Parathyroid adenoma (tissue), 2 donors: ENCODE data around the gene NDUFB7.

Source experiments
- H2AFZ ChIP-seq: fragments of 300-600 bp; sonication (generic); one replicate; pipeline ENCODE4 v1.7.0; 2017; ENCODE audit warnings: antibody characterized with exemption, mild to moderate bottlenecking
- H3K27ac ChIP-seq: fragments of 300-600 bp; sonication (generic); one replicate; pipeline ENCODE4 v1.7.0; 2017
- H3K27me3 ChIP-seq: fragments of 300-600 bp; sonication (generic); one replicate; pipeline ENCODE4 v1.7.0; 2017; ENCODE audit warnings: low read length; ENCODE audit not compliant: control insufficient read depth, insufficient read depth
- H3K36me3 ChIP-seq: fragments of 300-600 bp; sonication (generic); one replicate; pipeline ENCODE4 v1.7.0; 2017; ENCODE audit warnings: low read length; ENCODE audit not compliant: control insufficient read depth, insufficient read depth
- H3K4me1 ChIP-seq: fragments of 300-600 bp; sonication (generic); one replicate; pipeline ENCODE4 v1.7.0; 2017; ENCODE audit warnings: control low read depth
- H3K4me2 ChIP-seq: fragments of 300-600 bp; sonication (generic); one replicate; pipeline ENCODE4 v1.7.0; 2017; ENCODE audit warnings: low read length
- H3K4me3 ChIP-seq: fragments of 300-600 bp; sonication (generic); one replicate; pipeline ENCODE4 v1.7.0; 2017; ENCODE audit warnings: low read depth, low read length
- H3K79me2 ChIP-seq: fragments of 300-600 bp; sonication (generic); one replicate; pipeline ENCODE4 v1.7.0; 2017; ENCODE audit warnings: control low read depth
- H3K9ac ChIP-seq: fragments of 300-600 bp; sonication (generic); one replicate; pipeline ENCODE4 v1.7.0; 2017; ENCODE audit warnings: mild to moderate bottlenecking
- H3K9me3 ChIP-seq: fragments of 300-600 bp; sonication (generic); one replicate; pipeline ENCODE4 v1.7.0; 2017; ENCODE audit warnings: low read length; ENCODE audit not compliant: control insufficient read depth
- CTCF ChIP-seq: fragments of 300-600 bp; sonication (generic); IDR thresholded peaks from one replicate; pipeline ENCODE4 v1.7.0; 2017; ENCODE audit warnings: antibody characterized with exemption, mild to moderate bottlenecking
- donor health status: primary hyperparathyroidism.

Gene NDUFB7

GRCh38 chr19:14517840-14518505 lies 53.9 kb downstream of the NDUFB7 start, which contains the start of gene DNAJB1:
Gene DNAJB1, minus strand, starts transcription at chr19:14518397. Its CDS starts 48 bp downstream, at chr19:14518349.
- Histone ChIP-seq H3K79me2 (peaks cover 14% of the 10 kb centered on the region), H3K9ac (peak within 1 kb of the TSS; percentile 96), H3K27me3 (no peaks in the 10 kb centered on the region), H3K27ac (peak within 1 kb of the TSS; percentile 97), H3K9me3 (no peaks in the 10 kb centered on the region), H3K4me1 (peaks cover 20% of the 10 kb centered on the region), H2AFZ (peak within 1 kb of the TSS; percentile 83), H3K4me2 (peak within 1 kb of the TSS; percentile 86), H3K4me3 (peak within 1 kb of the TSS; percentile 86), H3K36me3 (no peaks in the 10 kb centered on the region)
- TF ChIP-seq CTCF = no peak

GRCh38 chr19:14517446-14517839 lies 54.4 kb downstream of the NDUFB7 start:
- Histone ChIP-seq H3K79me2 (peaks cover 14% of the 10 kb centered on the region), H3K9ac (peak overlapping the region; percentile 68), H3K27me3 (no peaks in the 10 kb centered on the region), H3K4me1 (peaks cover 20% of the 10 kb centered on the region), H3K4me3 (peak overlapping the region; percentile 86), H3K4me2 (peak overlapping the region; percentile 86), H3K36me3 (no peaks in the 10 kb centered on the region), H3K27ac (peak overlapping the region; percentile 97), H3K9me3 (no peaks in the 10 kb centered on the region), H2AFZ (peak overlapping the region; percentile 29)
- no peak for TF ChIP-seq CTCF

GRCh38 chr19:14516746-14517438 lies 55.0 kb downstream of the NDUFB7 start:
- peak overlapping the region; percentile 97 for H3K27ac ChIP-seq
- peak overlapping the region; percentile 86 for H3K4me2 ChIP-seq
- H3K4me3 ChIP-seq = peak overlapping the region; percentile 86
- no peaks in the 10 kb centered on the region for H3K9me3 ChIP-seq
- H3K27me3 ChIP-seq = no peaks in the 10 kb centered on the region
- peaks cover 20% of the 10 kb centered on the region for H3K4me1 ChIP-seq
- TF ChIP-seq CTCF = no peak
- H3K36me3 ChIP-seq = no peaks in the 10 kb centered on the region
- peak overlapping the region; percentile 68 for H3K9ac ChIP-seq
- H2AFZ ChIP-seq = no peak overlapping the region
- peaks cover 14% of the 10 kb centered on the region for H3K79me2 ChIP-seq
